Body of pancreas (tissue), 4 donors: ENCODE measurements around the gene DDHD1.

Source experiments
- POLR2A ChIP-seq, 3 donors: fragments of 450-650 bp; IDR thresholded peaks; one replicate each; pipeline ENCODE4 v1.6.1; 2016; ENCODE audit warnings: antibody characterized with exemption in 3 of 3, mild to moderate bottlenecking in 2 of 3
- TF ChIP-seq, protein P1 (sequence below), 7 experiments: fragments of 450-650 bp in 4 of 7; fragments of 200-600 bp in 3 of 7; sonication (generic) in 3 of 7; IDR thresholded peaks; one replicate each; pipeline ENCODE4 v1.5.1; 2016 to 2019; ENCODE audit warnings: antibody characterized with exemption in 7 of 7

- TF ChIP-seq, protein P1, sequence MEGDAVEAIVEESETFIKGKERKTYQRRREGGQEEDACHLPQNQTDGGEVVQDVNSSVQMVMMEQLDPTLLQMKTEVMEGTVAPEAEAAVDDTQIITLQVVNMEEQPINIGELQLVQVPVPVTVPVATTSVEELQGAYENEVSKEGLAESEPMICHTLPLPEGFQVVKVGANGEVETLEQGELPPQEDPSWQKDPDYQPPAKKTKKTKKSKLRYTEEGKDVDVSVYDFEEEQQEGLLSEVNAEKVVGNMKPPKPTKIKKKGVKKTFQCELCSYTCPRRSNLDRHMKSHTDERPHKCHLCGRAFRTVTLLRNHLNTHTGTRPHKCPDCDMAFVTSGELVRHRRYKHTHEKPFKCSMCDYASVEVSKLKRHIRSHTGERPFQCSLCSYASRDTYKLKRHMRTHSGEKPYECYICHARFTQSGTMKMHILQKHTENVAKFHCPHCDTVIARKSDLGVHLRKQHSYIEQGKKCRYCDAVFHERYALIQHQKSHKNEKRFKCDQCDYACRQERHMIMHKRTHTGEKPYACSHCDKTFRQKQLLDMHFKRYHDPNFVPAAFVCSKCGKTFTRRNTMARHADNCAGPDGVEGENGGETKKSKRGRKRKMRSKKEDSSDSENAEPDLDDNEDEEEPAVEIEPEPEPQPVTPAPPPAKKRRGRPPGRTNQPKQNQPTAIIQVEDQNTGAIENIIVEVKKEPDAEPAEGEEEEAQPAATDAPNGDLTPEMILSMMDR (IDR thresholded peaks at IDR 0.05) = no peak
- TF ChIP-seq POLR2A (IDR thresholded peaks at IDR 0.05) = no peak
These were observed 30.5 kb upstream of the DDHD1 start for GRCh38 chr14:53183611-53184010.
